HCT116 (cell line): ENCODE measurements around the gene MISP3. TPM values are rescaled to one million over a fixed set of nuclear protein-coding genes. Genes with fewer than 3 reads are reported as not detected.

Source experiments
- ATAC-seq: fragments of 200-7000 bp; cut with Tn5 transposase; 2 replicates; pipeline ENCODE4 v1.9.1; 2020; ENCODE audit warnings: mild to moderate bottlenecking, moderate library complexity
- BruUV-seq: library from RNA; stranded (reverse); fragments of 400-500 nt; replicated peaks from 2 replicates; lab custom pipeline; 2021; lab: Mats Ljungman, UMichigan
- CTCF ChIA-PET: fragments of 300-600 bp; sonication (Branson Sonifier 250); formaldehyde crosslinking; loops from one replicate; lab custom pipeline; 2021; ENCODE audit warnings: antibody characterized with exemption; lab: Charles Lee
- POLR2A ChIA-PET: fragments of 300-600, 350-600 bp; sonication (Branson Sonifier 250); formaldehyde crosslinking; loops from one replicate; lab custom pipeline; 2021; ENCODE audit warnings: antibody characterized with exemption; lab: Charles Lee
- RAD21 ChIA-PET, 2 experiments: fragments of 300-600 bp; sonication (Branson Sonifier 250); formaldehyde crosslinking; loops; one replicate each; lab custom pipeline; 2023; ENCODE audit warnings: low total read pairs in 2 of 2; ENCODE audit not compliant: uncharacterized antibody in 2 of 2, unreplicated experiment in 2 of 2, low non-redundant PET in 1 of 2; lab: Charles Lee
- DNase-seq: peaks from one replicate; pipeline ENCODE4 v3.0.0-alpha.2; 2010; ENCODE audit warnings: low read depth, low spot score
- H2AFZ ChIP-seq: fragments of 200-600 bp; shearing (Covaris generic), sonication (generic); 2 replicates; pipeline ENCODE4 v1.6.1; 2017; ENCODE audit warnings: low read depth, mixed run types, mixed read lengths, antibody characterized with exemption, low read length; ENCODE audit not compliant: poor library complexity, severe bottlenecking
- H3K27ac ChIP-seq: 2 replicates; pipeline ENCODE4 v1.5.1; 2012; ENCODE audit warnings: low read depth, low read length
- H3K27me3 ChIP-seq: fragments of 200-600 bp; sonication (generic); 2 replicates; pipeline ENCODE4 v1.6.1; 2016; ENCODE audit warnings: mixed run types, low read length, mixed read lengths; ENCODE audit not compliant: insufficient read depth
- H3K36me3 ChIP-seq, 2 experiments: fragments of 200-500 bp in 1 of 2; fragments of 200-600 bp in 1 of 2; sonication (Bioruptor generic) in 1 of 2; sonication (generic) in 1 of 2; 2 replicates each; pipeline versions ENCODE4 v1.5.1 to v1.6.1; 2014 to 2016; ENCODE audit warnings: low read length in 2 of 2, inconsistent platforms in 1 of 2, mixed read lengths in 1 of 2, mixed run types in 1 of 2; ENCODE audit not compliant: insufficient read depth in 2 of 2, control insufficient read depth in 1 of 2
- H3K4me1 ChIP-seq, 2 experiments: fragments of 200-600 bp in 1 of 2; sonication (generic) in 1 of 2; 2 replicates each; pipeline versions ENCODE4 v1.5.1 to v1.6.1; 2012 to 2017; ENCODE audit warnings: low read length in 2 of 2, inconsistent platforms in 1 of 2, mild to moderate bottlenecking in 1 of 2, mixed read lengths in 1 of 2, mixed run types in 1 of 2, moderate library complexity in 1 of 2; ENCODE audit not compliant: insufficient read depth in 2 of 2, control insufficient read depth in 1 of 2
- H3K4me2 ChIP-seq: fragments of 200-600 bp; sonication (generic); 2 replicates; pipeline ENCODE4 v1.6.1; 2017; ENCODE audit warnings: mixed run types, low read length, mixed read lengths
- H3K4me3 ChIP-seq, 2 experiments: fragments of 200-600 bp in 1 of 2; sonication (generic) in 1 of 2; replicated peaks in 1 of 2; 2 replicates each; pipeline ENCODE4 v1.5.1; 2011 to 2016; ENCODE audit warnings: low read length in 2 of 2, control low read depth in 1 of 2, low read depth in 1 of 2, mild to moderate bottlenecking in 1 of 2, mixed read lengths in 1 of 2, mixed run types in 1 of 2
- H3K79me2 ChIP-seq: fragments of 200-600 bp; sonication (generic); 2 replicates; pipeline ENCODE4 v1.6.1; 2017; ENCODE audit warnings: mild to moderate bottlenecking, mixed run types, low read length, moderate library complexity, mixed read lengths; ENCODE audit not compliant: insufficient read depth
- H3K9ac ChIP-seq: fragments of 200-600 bp; sonication (generic); 2 replicates; pipeline ENCODE4 v1.6.1; 2016; ENCODE audit warnings: low read length, mixed read lengths
- H3K9me2 ChIP-seq: fragments of 200-600 bp; sonication (generic), shearing (Covaris generic); 2 replicates; pipeline ENCODE4 v1.6.1; 2017; ENCODE audit warnings: mixed run types, mild to moderate bottlenecking, moderate library complexity; ENCODE audit not compliant: insufficient read depth
- H3K9me3 ChIP-seq, 2 experiments: fragments of 200-500 bp in 1 of 2; fragments of 200-600 bp in 1 of 2; sonication (Bioruptor generic) in 1 of 2; sonication (generic) in 1 of 2; 2 replicates each; pipeline ENCODE4 v1.6.1; 2014 to 2017; ENCODE audit warnings: low read length in 2 of 2, mixed read lengths in 2 of 2, inconsistent platforms in 1 of 2, low read depth in 1 of 2, mild to moderate bottlenecking in 1 of 2, mixed run types in 1 of 2, moderate library complexity in 1 of 2; ENCODE audit not compliant: control insufficient read depth in 1 of 2, insufficient read depth in 1 of 2
- H4K20me1 ChIP-seq: fragments of 200-600 bp; sonication (generic), shearing (Covaris generic); 2 replicates; pipeline ENCODE4 v1.6.1; 2017; ENCODE audit warnings: mixed run types, mild to moderate bottlenecking, moderate library complexity; ENCODE audit not compliant: insufficient read depth
- CBX3 ChIP-seq: IDR thresholded peaks from 2 replicates; pipeline ENCODE4 v1.6.1; 2012; ENCODE audit warnings: low read depth
- CEBPB ChIP-seq: IDR thresholded peaks from 2 replicates; pipeline ENCODE4 v1.6.1; 2012; ENCODE audit warnings: low read depth
- CTCF ChIP-seq, 3 experiments: fragments of 200-600 bp in 1 of 3; sonication (generic) in 1 of 3; IDR thresholded peaks in 2 of 3; conservative IDR thresholded peaks in 1 of 3; 2 replicates each; pipeline ENCODE4 v1.5.1; 2012 to 2017; ENCODE audit warnings: low read depth in 2 of 3, low read length in 2 of 3, antibody characterized with exemption in 1 of 3, borderline replicate concordance in 1 of 3, control low read depth in 1 of 3, mild to moderate bottlenecking in 1 of 3, mixed read lengths in 1 of 3, mixed run types in 1 of 3, moderate library complexity in 1 of 3; ENCODE audit not compliant: insufficient read depth in 1 of 3
- ELF1 ChIP-seq: IDR thresholded peaks from 2 replicates; pipeline ENCODE4 v1.6.1; 2012; ENCODE audit warnings: low read depth, borderline replicate concordance
- EZH2 ChIP-seq: fragments of 200-600 bp; sonication (generic); IDR thresholded peaks from 2 replicates; pipeline ENCODE4 v1.6.1; 2017; ENCODE audit warnings: antibody characterized with exemption, mixed run types
- FOSL1 ChIP-seq: IDR thresholded peaks from 2 replicates; pipeline ENCODE4 v1.6.1; 2012; ENCODE audit warnings: low read depth
- MAX ChIP-seq: IDR thresholded peaks from 2 replicates; pipeline ENCODE4 v1.6.1; 2012
- POLR2A ChIP-seq: IDR thresholded peaks from 2 replicates; pipeline ENCODE4 v1.7.0; 2011; ENCODE audit warnings: borderline replicate concordance; ENCODE audit not compliant: insufficient read depth, insufficient read length; ENCODE audit errors: extremely low read depth
- SP1 ChIP-seq: IDR thresholded peaks from 2 replicates; pipeline ENCODE4 v1.6.1; 2012; ENCODE audit warnings: low read depth
- SRF ChIP-seq: IDR thresholded peaks from 2 replicates; pipeline ENCODE4 v1.6.1; 2012; ENCODE audit warnings: low read depth
- TCF7L2 ChIP-seq: IDR thresholded peaks from 2 replicates; pipeline ENCODE4 v1.7.0; 2011; ENCODE audit warnings: borderline replicate concordance, inconsistent platforms; ENCODE audit not compliant: insufficient read depth, insufficient read length; ENCODE audit errors: extremely low read depth
- ZBTB33 ChIP-seq: IDR thresholded peaks from 2 replicates; pipeline ENCODE4 v1.6.1; 2011; ENCODE audit warnings: mild to moderate bottlenecking, low read length, moderate library complexity; ENCODE audit not compliant: insufficient replicate concordance; ENCODE audit errors: extremely low read depth
- ZFX ChIP-seq: fragments of 450-650 bp; IDR thresholded peaks from 2 replicates; pipeline ENCODE4 v1.6.1; 2017
- ZNF274 ChIP-seq: fragments of 200-500 bp; sonication (Bioruptor generic); IDR thresholded peaks from 2 replicates; pipeline ENCODE4 v1.6.1; 2014; ENCODE audit warnings: mild to moderate bottlenecking, low read depth, low read length, inconsistent platforms
- intact Hi-C: fragments of 100-400 bp; cut with micrococcal nuclease; formaldehyde crosslinking; loops from 2 replicates; pipeline ENCODE4 v1.10.0; 2022
- total RNA-seq: library from RNA; stranded (reverse); gene quantifications from one replicate; pipeline ENCODE4 v1.2.1, GENCODE V29; 2021; ENCODE audit not compliant: unreplicated experiment

Gene MISP3
- total RNA-seq, 1 experiment from 2014 or later: 5.2 TPM

- 0 out of 4 replicates have a peak, but pooled peaks cover 0 to 4% of the 10 kb centered on the region in 2 experiments for H3K4me1 ChIP-seq
- no peaks in the 10 kb centered on the region for H3K27me3 ChIP-seq
- peaks cover 8 to 13% of the 10 kb centered on the region in 2 experiments for H3K36me3 ChIP-seq
- ATAC-seq: no peak
- intact Hi-C loops: no loop called here
- H3K9ac ChIP-seq: no peak overlapping the region
- CTCF ChIA-PET: no interaction called here
- TF ChIP-seq CBX3 (no peak), CTCF (IDR thresholded peaks at IDR 0.05 in 2 of 3, conservative IDR thresholded peaks at IDR 0.05 in 1 of 3; ENCODE audit: borderline replicate concordance in 1 of 3, insufficient read depth in 1 of 3, low read depth in 2 of 3, low read length in 2 of 3) (no peak), TCF7L2 (no peak), ZFX (no peak), POLR2A (no peak), ZBTB33 (no peak), EZH2 (no peak), ELF1 (no peak), SRF (no peak), MAX (no peak), SP1 (no peak), CEBPB (no peak), FOSL1 (no peak), ZNF274 (no peak)
- H3K9me2 ChIP-seq: no peaks in the 10 kb centered on the region
- no peak for DNase-seq
- no peaks in the 10 kb centered on the region for H3K79me2 ChIP-seq
- H3K4me3 ChIP-seq: no peak overlapping the region
- POLR2A ChIA-PET: no interaction called here
- no peak overlapping the region for H3K4me2 ChIP-seq
- no peaks in the 10 kb centered on the region for H3K9me3 ChIP-seq
- H2AFZ ChIP-seq: no peak overlapping the region
- BruUV-seq: no TSS peak
- RAD21 ChIA-PET: no interaction called here
- H4K20me1 ChIP-seq: no peaks in the 10 kb centered on the region
- H3K27ac ChIP-seq: no peak overlapping the region
These were observed 29.6 kb downstream of the MISP3 start for GRCh38 chr19:14102102-14102696.
